A549 (cell line): Measurements from ENCODE around the gene ASIC5. TPM values are rescaled to one million over a fixed set of nuclear protein-coding genes. Genes with fewer than 3 reads are reported as not detected.

ENCODE experiments used
- ATAC-seq, 2 experiments: fragments of 200-7000 bp in 1 of 2; fragments of >200 bp in 1 of 2; cut with Nextera tagmentation in 1 of 2; cut with Tn5 transposase in 1 of 2; 3 replicates each; pipeline versions ENCODE4 v1.8.0 to v1.9.1; 2018 to 2020; ENCODE audit warnings: mild to moderate bottlenecking in 1 of 2, moderate library complexity in 1 of 2
- CTCF ChIA-PET: fragments of 300-600 bp; sonication (Branson Sonifier 250); formaldehyde crosslinking; extraction: SDS; loops from one replicate; lab custom pipeline; 2021; ENCODE audit warnings: antibody characterized with exemption, inconsistent platforms; lab: Yijun Ruan, JAX
- POLR2A ChIA-PET: fragments of 350-600 bp; formaldehyde crosslinking; extraction: SDS; loops from one replicate; lab custom pipeline; 2021; ENCODE audit warnings: antibody characterized with exemption, inconsistent platforms; lab: Yijun Ruan, JAX
- DNase-seq, 2 experiments: peaks; one replicate each; pipeline versions ENCODE4 v3.0.0 to v3.0.0-alpha.2; 2011 to 2016; ENCODE audit warnings: low read depth in 1 of 2, low spot score in 1 of 2
- FAIRE-seq: peaks from 2 replicates; lab custom pipeline; 2011; peaks lifted over from hg19 to GRCh38; lab: Jason Lieb, UNC
- H3K27ac ChIP-seq, 2 experiments: fragments of >200 bp; sonication (Bioruptor Twin); formaldehyde crosslinking; 3 replicates each; pipeline ENCODE4 v1.5.1; 2016 to 2017
- H3K4me1 ChIP-seq: fragments of >200 bp; sonication (Bioruptor Twin); formaldehyde crosslinking; 3 replicates; pipeline ENCODE4 v1.6.1; 2016
- H3K4me2 ChIP-seq: fragments of >200 bp; sonication (Bioruptor Twin); formaldehyde crosslinking; 3 replicates; pipeline ENCODE4 v1.6.1; 2016
- H3K4me3 ChIP-seq: fragments of >200 bp; sonication (Bioruptor Twin); formaldehyde crosslinking; 3 replicates; pipeline ENCODE4 v1.5.1; 2016
- H3K9me3 ChIP-seq: fragments of >200 bp; sonication (Bioruptor Twin); formaldehyde crosslinking; 3 replicates; pipeline ENCODE4 v1.6.1; 2016
- ATOH8 ChIP-seq: fragments of 250-450 bp; sonication (Bioruptor Pico); IDR thresholded peaks from 2 replicates; pipeline ENCODE4 v1.5.0; 2020; ENCODE audit warnings: low read depth, mild to moderate bottlenecking, moderate library complexity
- CBX8 ChIP-seq: fragments of 200-600 bp; sonication (generic); IDR thresholded peaks from 2 replicates; pipeline ENCODE4 v1.6.1; 2016
- CEBPB ChIP-seq, 2 experiments: fragments of >200 bp in 1 of 2; sonication (Bioruptor Twin) in 1 of 2; formaldehyde crosslinking in 1 of 2; IDR thresholded peaks; 2 replicates each; pipeline ENCODE4 v1.6.1; 2012 to 2016
- CHD2 ChIP-seq: fragments of 150-350 bp; IDR thresholded peaks from 2 replicates; pipeline ENCODE4 v1.6.1; 2014; ENCODE audit warnings: low read length; ENCODE audit not compliant: partially characterized antibody
- ESRRA ChIP-seq: fragments of 150-350 bp; IDR thresholded peaks from 2 replicates; pipeline ENCODE4 v1.6.1; 2014; ENCODE audit warnings: mild to moderate bottlenecking, low read length, borderline replicate concordance
- FOSB ChIP-seq: fragments of 250-450 bp; sonication (Bioruptor Pico); IDR thresholded peaks from 2 replicates; pipeline ENCODE4 v1.5.0; 2020; ENCODE audit warnings: mild to moderate bottlenecking, moderate library complexity
- HDAC2 ChIP-seq: fragments of 200-600 bp; sonication (generic); IDR thresholded peaks from 2 replicates; pipeline ENCODE4 v1.6.1; 2016
- HES2 ChIP-seq: fragments of >200 bp; sonication (Bioruptor Twin); formaldehyde crosslinking; IDR thresholded peaks from 2 replicates; pipeline ENCODE4 v1.6.1; 2016
- HOXA7 ChIP-seq: fragments of 250-450 bp; sonication (Bioruptor Pico); IDR thresholded peaks from 2 replicates; pipeline ENCODE4 v1.5.0; 2020; ENCODE audit warnings: mild to moderate bottlenecking, moderate library complexity
- KDM1A ChIP-seq: fragments of 200-600 bp; sonication (generic); IDR thresholded peaks from 2 replicates; pipeline ENCODE4 v1.6.1; 2016; ENCODE audit warnings: low read depth, mild to moderate bottlenecking
- MAX ChIP-seq: IDR thresholded peaks from 2 replicates; pipeline ENCODE4 v1.6.1; 2012
- MAZ ChIP-seq: fragments of 150-350 bp; IDR thresholded peaks from 2 replicates; pipeline ENCODE4 v1.6.1; 2014; ENCODE audit warnings: antibody characterized with exemption, low read depth, low read length, borderline replicate concordance
- RAD21 ChIP-seq, 2 experiments: fragments of >200 bp in 1 of 2; sonication (Bioruptor Twin) in 1 of 2; formaldehyde crosslinking in 1 of 2; IDR thresholded peaks in 1 of 2; conservative IDR thresholded peaks in 1 of 2; 2 replicates in 1 of 2; 3 replicates in 1 of 2; pipeline ENCODE4 v1.6.1; 2012 to 2018; ENCODE audit warnings: inconsistent platforms in 1 of 2
- RCOR1 ChIP-seq: fragments of 150-350 bp; IDR thresholded peaks from 2 replicates; pipeline ENCODE4 v1.6.1; 2014; ENCODE audit warnings: antibody characterized with exemption, low read length, low read depth
- REST ChIP-seq: fragments of 200-600 bp; sonication (generic); IDR thresholded peaks from 2 replicates; pipeline ENCODE4 v1.6.1; 2016; ENCODE audit warnings: antibody characterized with exemption, mild to moderate bottlenecking, moderate library complexity
- RFX5 ChIP-seq: fragments of 450-650 bp; IDR thresholded peaks from 2 replicates; pipeline ENCODE4 v1.7.1; 2014; ENCODE audit warnings: antibody characterized with exemption, mild to moderate bottlenecking, moderate library complexity
- SREBF2 ChIP-seq: fragments of 450-650 bp; IDR thresholded peaks from 2 replicates; pipeline ENCODE4 v1.6.1; 2014; ENCODE audit warnings: mild to moderate bottlenecking, moderate library complexity
- TFCP2L1 ChIP-seq: fragments of 250-450 bp; sonication (Bioruptor Pico); IDR thresholded peaks from 2 replicates; pipeline ENCODE4 v1.5.0; 2021; ENCODE audit warnings: mild to moderate bottlenecking
- USF2 ChIP-seq: fragments of 450-650 bp; IDR thresholded peaks from 2 replicates; pipeline ENCODE4 v1.6.1; 2014; ENCODE audit warnings: antibody characterized with exemption
- ZFP36 ChIP-seq: fragments of 450-650 bp; IDR thresholded peaks from 2 replicates; pipeline ENCODE4 v1.6.1; 2014; ENCODE audit warnings: borderline replicate concordance; ENCODE audit not compliant: partially characterized antibody
- WGBS: methylation state at CpG from one replicate; pipeline ENCODE4 v1.1.6; 2017; ENCODE audit errors: missing lambda C conversion rate; 5-methylcytosine and 5-hydroxymethylcytosine counted together
- polyA plus RNA-seq, 4 experiments: library from polyadenylated mRNA; depleted of rRNA in 3 of 4; stranded (reverse); fragments of >200 nt; fragmentation: RNase III in 1 of 4; extraction: RNeasy Plus Mini Kit Qiagen cat#74134 plus additional on column Dnase treatment in 1 of 4; gene quantifications; 2 replicates in 3 of 4; 3 replicates in 1 of 4; pipeline ENCODE4 v1.2.3, GENCODE V29; 2011 to 2017

The ASIC5 gene
- polyA plus RNA-seq, 2 of the 4 experiments (the other 2 are of a cell fraction) = not detected

GRCh38 chr4:155879767-155880166 is 13.7 kb upstream of the ASIC5 start:
- Histone ChIP-seq H3K27ac (no peak overlapping the region), H3K9me3 (no peaks in the 10 kb centered on the region), H3K4me3 (no peak overlapping the region), H3K4me1 (no peaks in the 10 kb centered on the region), H3K4me2 (no peak overlapping the region)
- ChIA-PET POLR2A (no interaction called here), CTCF (no interaction called here)
- TF ChIP-seq CEBPB (IDR thresholded peaks at IDR 0.05) (no peak), REST (no peak), MAZ (no peak), MAX (no peak), USF2 (no peak), TFCP2L1 (no peak), RFX5 (no peak), RCOR1 (no peak)
- FAIRE-seq (no peak), ATAC-seq (no peak), DNase-seq (no peak)

- DNase-seq = no peak
- Histone ChIP-seq H3K4me1 (no peaks in the 10 kb centered on the region), H3K4me3 (no peak overlapping the region), H3K4me2 (no peak overlapping the region), H3K9me3 (no peaks in the 10 kb centered on the region), H3K27ac (no peak overlapping the region)
- ATAC-seq = no peak
- CTCF ChIA-PET = no interaction called here
- no peak for FAIRE-seq
- WGBS = 6% methylated on average over 2 of the region's 2 CpGs
- TF ChIP-seq CBX8 (no peak), RAD21 (conservative IDR thresholded peaks at IDR 0.05 in 1 of 2, IDR thresholded peaks at IDR 0.05 in 1 of 2) (no peak), ZFP36 (no peak), HES2 (no peak), ATOH8 (CRISPR knock-in tag) (no peak), MAZ (no peak), SREBF2 (no peak), HDAC2 (no peak), REST (no peak), ESRRA (no peak), HOXA7 (CRISPR knock-in tag) (no peak), CHD2 (no peak), MAX (no peak), KDM1A (no peak), FOSB (CRISPR knock-in tag) (no peak)
- POLR2A ChIA-PET = no interaction called here
These were observed 12.5 kb upstream of the ASIC5 start for GRCh38 chr4:155878611-155879010.
